ENCODE data around the gene MEGF11. TPM values are rescaled to one million over a fixed set of nuclear protein-coding genes. Genes with fewer than 3 reads are reported as not detected.

Gene MEGF11
- total RNA-seq, 1 experiment from 2014 or later: not detected

GRCh38 chr15:65926459-65926858 is 327.1 kb downstream of the MEGF11 start:
- POLR2A ChIA-PET (ENCODE audit: unreplicated experiment): no interaction called here
- no TSS peak for BruUV-seq (replicated peaks)

GRCh38 chr15:65925338-65925737 is 328.2 kb downstream of the MEGF11 start:
- DNase-seq: no peak
- H3K27me3 ChIP-seq (ENCODE audit: insufficient read depth, low read depth): no peaks in the 10 kb centered on the region
- H3K4me1 ChIP-seq (replicated peaks; ENCODE audit: insufficient read depth): no peaks in the 10 kb centered on the region
- ChIA-PET POLR2A (ENCODE audit: unreplicated experiment) (interaction anchor here (0.7 kb wide), 1 partner anchor 98 kb away, joined by 3 read pairs; no protein-coding TSS in a partner anchor), CTCF (no interaction called here)
- H3K4me2 ChIP-seq: no peak overlapping the region
- no peak for TF ChIP-seq CTCF (conservative IDR thresholded peaks at IDR 0.05)
- TF ChIP-seq EZH2 (IDR thresholded peaks at IDR 0.05; ENCODE audit: low read depth): no peak
- H3K27ac ChIP-seq: no peak overlapping the region
- no peaks in the 10 kb centered on the region for H3K79me2 ChIP-seq (ENCODE audit: low read depth)
- H4K20me1 ChIP-seq (ENCODE audit: insufficient read depth): no peaks in the 10 kb centered on the region
- no peaks in the 10 kb centered on the region for H3F3A ChIP-seq (ENCODE audit: insufficient read depth, low read depth)
- no peaks in the 10 kb centered on the region for H3K9me3 ChIP-seq (ENCODE audit: insufficient read depth, low read depth)
- intact Hi-C loops (cut with micrococcal nuclease; ENCODE audit: unreplicated experiment): no loop called here
- no peaks in the 10 kb centered on the region for H3K9me2 ChIP-seq (ENCODE audit: insufficient read depth)
- H2AFZ ChIP-seq: no peak overlapping the region
- BruUV-seq (replicated peaks): no TSS peak
- no peak overlapping the region for H3K4me3 ChIP-seq
- H3K36me3 ChIP-seq (ENCODE audit: low read depth): no peaks in the 10 kb centered on the region

More at GRCh38 chr15:65926459-65926858, 327.1 kb downstream of the MEGF11 start:
- CTCF ChIA-PET: no interaction called here
- Histone ChIP-seq H3K27me3 (ENCODE audit: insufficient read depth, low read depth) (no peaks in the 10 kb centered on the region), H3K27ac (no peak overlapping the region), H3K79me2 (ENCODE audit: low read depth) (no peaks in the 10 kb centered on the region), H3K4me2 (no peak overlapping the region), H3K9me3 (ENCODE audit: insufficient read depth, low read depth) (no peaks in the 10 kb centered on the region), H3F3A (ENCODE audit: insufficient read depth, low read depth) (no peaks in the 10 kb centered on the region), H3K9me2 (ENCODE audit: insufficient read depth) (no peaks in the 10 kb centered on the region), H2AFZ (no peak overlapping the region), H3K4me1 (replicated peaks; ENCODE audit: insufficient read depth) (no peaks in the 10 kb centered on the region), H4K20me1 (ENCODE audit: insufficient read depth) (no peaks in the 10 kb centered on the region), H3K36me3 (ENCODE audit: low read depth) (no peaks in the 10 kb centered on the region), H3K4me3 (no peak overlapping the region)
- intact Hi-C loops (cut with micrococcal nuclease; ENCODE audit: unreplicated experiment): no loop called here
- no peak for TF ChIP-seq CTCF (conservative IDR thresholded peaks at IDR 0.05)
- TF ChIP-seq EZH2 (IDR thresholded peaks at IDR 0.05; ENCODE audit: low read depth): no peak
- no peak for DNase-seq

GRCh38 chr15:65924004-65924403 is 329.5 kb downstream of the MEGF11 start:
- no peaks in the 10 kb centered on the region for H4K20me1 ChIP-seq (ENCODE audit: insufficient read depth)
- no peaks in the 10 kb centered on the region for H3K9me2 ChIP-seq (ENCODE audit: insufficient read depth)
- intact Hi-C loops (cut with micrococcal nuclease; ENCODE audit: unreplicated experiment): no loop called here
- H3K27me3 ChIP-seq (ENCODE audit: insufficient read depth, low read depth): no peaks in the 10 kb centered on the region
- no peak overlapping the region for H3K27ac ChIP-seq
- DNase-seq: no peak
- TF ChIP-seq CTCF (conservative IDR thresholded peaks at IDR 0.05) (no peak), EZH2 (IDR thresholded peaks at IDR 0.05; ENCODE audit: low read depth) (no peak)
- H3K4me1 ChIP-seq (replicated peaks; ENCODE audit: insufficient read depth): no peaks in the 10 kb centered on the region
- ChIA-PET POLR2A (ENCODE audit: unreplicated experiment) (no interaction called here), CTCF (interaction anchor here (0.7 kb wide), 1 partner anchor 49 kb away, joined by 20 read pairs; no protein-coding TSS in a partner anchor)
- no peaks in the 10 kb centered on the region for H3F3A ChIP-seq (ENCODE audit: insufficient read depth, low read depth)
- no peak overlapping the region for H2AFZ ChIP-seq
- BruUV-seq (replicated peaks): no TSS peak
- no peaks in the 10 kb centered on the region for H3K36me3 ChIP-seq (ENCODE audit: low read depth)
- H3K4me3 ChIP-seq: no peak overlapping the region
- H3K9me3 ChIP-seq (ENCODE audit: insufficient read depth, low read depth): no peaks in the 10 kb centered on the region
- no peak overlapping the region for H3K4me2 ChIP-seq
- no peaks in the 10 kb centered on the region for H3K79me2 ChIP-seq (ENCODE audit: low read depth)
